BJ (cell line): ENCODE data around the gene GSTA3. TPM values are rescaled to one million over a fixed set of nuclear protein-coding genes. Genes with fewer than 3 reads are reported as not detected.

Experiments
- CTCF ChIA-PET: fragments of 350-600 bp; formaldehyde crosslinking; extraction: SDS; loops from one replicate; lab custom pipeline; 2021; ENCODE audit warnings: antibody characterized with exemption, inconsistent platforms; lab: Yijun Ruan, JAX
- POLR2A ChIA-PET: fragments of 300-600 bp; sonication (Branson Sonifier 250); formaldehyde crosslinking; extraction: SDS; loops from one replicate; lab custom pipeline; 2021; ENCODE audit warnings: antibody characterized with exemption; lab: Charles Lee
- DNase-seq: peaks from one replicate; pipeline ENCODE4 v3.0.0-alpha.2; 2011; ENCODE audit warnings: low read depth
- H3K27me3 ChIP-seq: 2 replicates; pipeline ENCODE4 v1.6.0; 2011; ENCODE audit warnings: low read length; ENCODE audit not compliant: control insufficient read depth, insufficient read depth
- H3K36me3 ChIP-seq: 2 replicates; pipeline ENCODE4 v1.5.1; 2011; ENCODE audit warnings: low read length; ENCODE audit not compliant: control insufficient read depth, insufficient read depth
- H3K4me3 ChIP-seq: 2 replicates; pipeline ENCODE4 v1.5.1; 2011; ENCODE audit warnings: low read depth, mild to moderate bottlenecking, control low read depth, low read length
- CTCF ChIP-seq: IDR thresholded peaks from 2 replicates; pipeline ENCODE4 v1.5.1; 2011; ENCODE audit warnings: low read depth, mild to moderate bottlenecking, control low read depth, inconsistent platforms, low read length, moderate library complexity; ENCODE audit not compliant: insufficient read depth
- polyA plus RNA-seq: library from polyadenylated mRNA; depleted of rRNA; stranded (reverse); fragments of >200 nt; gene quantifications from 2 replicates; pipeline ENCODE4 v1.2.3, GENCODE V29; 2011

The GSTA3 gene
- polyA plus RNA-seq, 1 experiment: not detected

GRCh38 chr6:52881996-52882841 lies 27.3 kb downstream of the GSTA3 start:
- H3K36me3 ChIP-seq: no peaks in the 10 kb centered on the region
- TF ChIP-seq CTCF: peak; percentile 82
- DNase-seq: peak; percentile 14
- ChIA-PET CTCF (interaction anchor here (0.6 to 2.1 kb wide), 13 partner anchors 9 to 1241 kb away, joined by 3 to 15 read pairs (median 3); partner anchors contain the start of gene GSTA4), POLR2A (no interaction called here)
- H3K27me3 ChIP-seq: no peaks in the 10 kb centered on the region
- peak overlapping the region; percentile 46 for H3K4me3 ChIP-seq

- POLR2A ChIA-PET: no interaction called here
- no peak for DNase-seq
- CTCF ChIA-PET: interaction anchor here (0.6 to 2.1 kb wide), 7 partner anchors 9 to 1547 kb away, joined by 3 to 15 read pairs (median 4); partner anchors contain the start of gene GSTA4
Observed at GRCh38 chr6:52881662-52881995, 27.9 kb downstream of the GSTA3 start.

GRCh38 chr6:52877786-52878185 lies 31.7 kb downstream of the GSTA3 start:
- Histone ChIP-seq H3K27me3 (no peaks in the 10 kb centered on the region), H3K36me3 (no peaks in the 10 kb centered on the region), H3K4me3 (no peak overlapping the region)
- ChIA-PET POLR2A (no interaction called here), CTCF (interaction anchor here (1.2 to 2.9 kb wide), 3 partner anchors 117 to 190 kb away, joined by 3 to 12 read pairs (median 4); partner anchors contain the start of gene GSTA4)
- DNase-seq: no peak
- no peak for TF ChIP-seq CTCF

More at GRCh38 chr6:52881662-52881995, 27.9 kb downstream of the GSTA3 start:
- no peaks in the 10 kb centered on the region for H3K36me3 ChIP-seq
- no peaks in the 10 kb centered on the region for H3K27me3 ChIP-seq
- no peak for TF ChIP-seq CTCF
- no peak overlapping the region for H3K4me3 ChIP-seq

GRCh38 chr6:52877168-52877567 lies 32.3 kb downstream of the GSTA3 start:
- peak; percentile 72 for DNase-seq
- CTCF ChIA-PET: interaction anchor here (1.2 to 2.9 kb wide), 3 partner anchors 118 to 191 kb away, joined by 3 to 12 read pairs (median 4); partner anchors contain the start of gene GSTA4
- Histone ChIP-seq H3K36me3 (no peaks in the 10 kb centered on the region), H3K27me3 (peaks cover 3% of the 10 kb centered on the region), H3K4me3 (no peak overlapping the region)
- POLR2A ChIA-PET: no interaction called here
- TF ChIP-seq CTCF: no peak

- H3K27me3 ChIP-seq: peaks cover 3% of the 10 kb centered on the region
- no peaks in the 10 kb centered on the region for H3K36me3 ChIP-seq
- DNase-seq: no peak
- CTCF ChIA-PET: interaction anchor here (1.6 to 2.9 kb wide), 2 partner anchors 118 kb away, joined by 4 to 12 read pairs; partner anchors contain the start of gene GSTA4
- H3K4me3 ChIP-seq: no peak overlapping the region
- TF ChIP-seq CTCF: no peak
- POLR2A ChIA-PET: no interaction called here
Observed at GRCh38 chr6:52876056-52876787, 33.3 kb downstream of the GSTA3 start.
